Left ventricle myocardium inferior (tissue), 1 donor: Measurements from ENCODE around the gene PHF21A. TPM values are rescaled to one million over a fixed set of nuclear protein-coding genes. Genes with fewer than 3 reads are reported as not detected.

Experiments
- DNase-seq: peaks from one replicate; pipeline ENCODE4 v3.0.0-alpha.2; 2020
- H3K27ac ChIP-seq: fragments of 200-600 bp; replicated peaks from 2 replicates; pipeline ENCODE4 v1.8.0; 2021
- H3K27me3 ChIP-seq: fragments of 200-600 bp; 2 replicates; pipeline ENCODE4 v1.8.0; 2021; ENCODE audit warnings: low read depth
- H3K36me3 ChIP-seq: fragments of 200-600 bp; 2 replicates; pipeline ENCODE4 v1.8.0; 2021
- H3K4me1 ChIP-seq: fragments of 200-600 bp; 2 replicates; pipeline ENCODE4 v1.8.0; 2021
- H3K4me3 ChIP-seq: fragments of 200-600 bp; 2 replicates; pipeline ENCODE4 v1.8.0; 2021; ENCODE audit warnings: mild to moderate bottlenecking, moderate library complexity
- H3K9me3 ChIP-seq: fragments of 200-600 bp; replicated peaks from 2 replicates; pipeline ENCODE4 v1.8.0; 2021
- CTCF ChIP-seq: fragments of 200-600 bp; IDR thresholded peaks from 2 replicates; pipeline ENCODE4 v1.8.0; 2021; ENCODE audit warnings: antibody characterized with exemption, mild to moderate bottlenecking, borderline replicate concordance
- intact Hi-C: fragments of 100-400 bp; cut with micrococcal nuclease; formaldehyde crosslinking; loops from one replicate; pipeline ENCODE4 v1.11.0; 2022
- total RNA-seq: library from RNA; stranded (reverse); fragmentation: NEBNext Ultra II Directional; extraction: Animal tissue kit (Norgen Biotek cat#: 25700); gene quantifications from one replicate; pipeline ENCODE4 v1.2.1, GENCODE V29; 2021
- donor health status: DM: no; HTN: yes; CAD: no; lungs with severe emphysema.

Gene PHF21A
- total RNA-seq, 1 donor from 2014 or later = 36.6 TPM

DNA sequence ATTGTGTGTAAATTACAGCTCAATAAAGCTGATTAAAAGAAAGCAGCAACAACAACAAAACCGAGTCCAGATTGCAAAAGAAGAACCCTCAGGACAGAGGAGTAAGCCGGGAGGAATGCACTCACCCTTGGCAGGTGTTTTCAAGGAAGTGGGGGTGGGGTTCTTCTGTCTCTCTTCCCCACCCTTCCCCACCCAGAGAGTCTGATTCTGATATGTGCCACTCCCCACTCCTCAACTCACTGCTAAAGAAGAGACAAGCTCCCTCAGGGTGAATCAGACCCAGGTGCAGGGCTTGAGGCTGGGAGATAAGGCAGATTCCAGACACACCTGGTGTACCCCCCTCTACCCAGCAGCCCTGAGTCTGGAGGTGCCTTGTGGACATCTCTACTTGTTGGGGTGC lies 38.4 kb upstream of the PHF21A start:
- Histone ChIP-seq H3K36me3 (no peaks in the 10 kb centered on the region), H3K4me1 (no peaks in the 10 kb centered on the region), H3K9me3 (no peaks in the 10 kb centered on the region), H3K4me3 (no peak overlapping the region), H3K27ac (no peak overlapping the region), H3K27me3 (peaks cover 62% of the 10 kb centered on the region)
- no peak for TF ChIP-seq CTCF
- intact Hi-C loops = no loop called here
- DNase-seq = no peak

DNA sequence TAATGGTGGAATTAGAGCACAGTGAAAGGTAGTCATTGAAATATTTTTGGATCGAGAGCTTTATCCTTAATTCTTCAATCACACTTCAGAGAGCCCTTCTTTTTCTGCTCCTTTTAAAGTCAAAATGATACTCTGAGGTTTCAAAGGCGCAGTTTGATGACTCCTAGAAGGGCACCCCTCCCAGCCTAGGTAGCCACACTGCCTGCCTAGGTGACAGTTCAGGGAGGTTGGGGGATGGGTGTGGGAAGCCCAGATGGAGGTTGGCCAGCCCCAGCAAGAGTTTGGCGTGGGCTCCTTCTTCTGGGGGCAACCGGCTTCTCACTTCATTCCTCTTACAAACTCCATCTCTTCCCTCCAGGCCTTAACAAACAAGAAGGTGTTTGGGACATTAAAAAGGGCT lies 28.6 kb upstream of the PHF21A start:
- no peaks in the 10 kb centered on the region for H3K36me3 ChIP-seq
- TF ChIP-seq CTCF = no peak

GRCh38 chr11:46149342-46149741 lies 28.1 kb upstream of the PHF21A start:
- TF ChIP-seq CTCF = no peak
- H3K4me1 ChIP-seq = no peaks in the 10 kb centered on the region
- peaks cover 36% of the 10 kb centered on the region for H3K27me3 ChIP-seq
- H3K36me3 ChIP-seq = no peaks in the 10 kb centered on the region
- H3K27ac ChIP-seq = no peak overlapping the region
- intact Hi-C loops = no loop called here
- H3K4me3 ChIP-seq = no peak overlapping the region
- no peak for DNase-seq
- peaks cover 5% of the 10 kb centered on the region for H3K9me3 ChIP-seq

More for the DNA sequence above, 28.6 kb upstream of the PHF21A start:
- Histone ChIP-seq H3K4me3 (no peak overlapping the region), H3K27me3 (peaks cover 32% of the 10 kb centered on the region), H3K4me1 (no peaks in the 10 kb centered on the region), H3K27ac (no peak overlapping the region), H3K9me3 (peaks cover 5% of the 10 kb centered on the region)
- intact Hi-C loops = no loop called here
- DNase-seq = no peak

DNA sequence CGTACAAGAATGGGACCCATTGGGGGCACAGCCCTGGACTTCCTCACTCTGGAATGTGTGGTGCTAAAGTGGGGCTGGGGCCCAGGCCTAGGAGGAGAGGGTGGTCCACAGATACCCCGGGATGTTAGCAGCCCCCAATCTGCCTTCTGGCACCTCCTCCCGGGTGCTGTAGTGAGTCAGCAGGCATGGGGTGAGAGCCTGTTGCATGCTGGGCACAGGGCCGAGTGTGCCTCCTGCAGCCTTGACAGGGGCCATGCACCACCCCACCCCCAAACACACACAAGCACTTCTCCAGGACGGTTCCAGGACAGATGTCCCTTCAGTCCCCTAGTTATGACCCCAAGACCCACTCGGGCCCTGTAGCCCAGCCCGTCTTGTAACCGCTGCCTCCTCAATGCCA lies 23.5 kb upstream of the PHF21A start:
- DNase-seq = no peak
- no peak overlapping the region for H3K27ac ChIP-seq
- intact Hi-C loops = no loop called here
- no peak for TF ChIP-seq CTCF
- peaks cover 42% of the 10 kb centered on the region for H3K27me3 ChIP-seq
- H3K9me3 ChIP-seq = no peaks in the 10 kb centered on the region
- no peaks in the 10 kb centered on the region for H3K4me1 ChIP-seq
- no peaks in the 10 kb centered on the region for H3K36me3 ChIP-seq
- H3K4me3 ChIP-seq = no peak overlapping the region

DNA sequence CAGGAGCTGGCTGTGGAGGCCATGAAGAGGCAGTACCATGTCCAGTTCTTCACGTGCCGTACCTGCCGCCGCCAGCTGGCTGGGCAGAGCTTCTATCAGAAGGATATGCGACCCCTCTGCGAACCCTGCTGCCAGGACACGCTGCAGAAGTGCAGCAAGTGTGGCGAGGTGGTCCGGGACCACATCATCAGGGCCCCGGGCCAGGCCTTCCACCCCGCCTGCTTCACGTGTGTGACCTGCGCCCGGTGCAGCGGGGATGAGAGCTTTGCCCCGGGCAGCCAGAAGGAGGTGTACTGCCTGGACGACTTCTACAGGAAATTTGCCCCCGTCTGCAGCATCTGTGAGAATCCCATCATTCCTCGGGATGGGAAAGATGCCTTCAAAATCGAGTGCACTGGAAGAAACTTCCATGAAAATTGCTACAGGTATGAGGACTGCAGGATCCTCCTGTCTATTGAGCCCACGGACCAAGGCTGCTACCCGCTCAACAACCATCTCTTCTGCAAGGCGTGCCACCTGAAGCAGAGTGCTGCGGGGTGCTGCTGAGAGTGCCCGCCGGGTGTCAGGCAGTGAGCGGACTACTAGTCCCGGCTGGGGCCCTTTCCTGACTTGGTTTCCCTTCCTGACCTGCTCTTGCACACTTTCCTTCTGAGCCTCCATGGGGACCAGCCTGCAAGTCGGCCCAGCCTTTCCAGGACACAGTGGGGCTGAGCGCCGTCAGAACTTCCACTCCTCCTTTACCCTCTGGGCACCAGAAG lies 22.0 kb upstream of the PHF21A start:
- intact Hi-C loops = no loop called here
- H3K4me1 ChIP-seq = no peaks in the 10 kb centered on the region
- no peaks in the 10 kb centered on the region for H3K9me3 ChIP-seq
- H3K4me3 ChIP-seq = no peak overlapping the region
- DNase-seq = no peak
- no peak overlapping the region for H3K27ac ChIP-seq
- H3K27me3 ChIP-seq = peaks cover 27% of the 10 kb centered on the region
- no peak for TF ChIP-seq CTCF
- no peaks in the 10 kb centered on the region for H3K36me3 ChIP-seq
